ENCODE results near the gene CZIB. TPM values are rescaled to one million over a fixed set of nuclear protein-coding genes. Genes with fewer than 3 reads are reported as not detected.

Gene CZIB
- total RNA-seq, 1 experiment from 2014 or later = 43.1 TPM

- Histone ChIP-seq H3K36me3 (ENCODE audit: control insufficient read depth in 1 of 2, insufficient read depth in 2 of 2, low read length in 2 of 2) (peaks cover 33 to 64% of the 10 kb centered on the region in 2 experiments; a peak in 3 of 4 replicates), H3K4me3 (replicated peaks in 1 of 2; ENCODE audit: low read depth in 1 of 2, low read length in 2 of 2) (no peak overlapping the region), H3K27me3 (ENCODE audit: insufficient read depth, low read length) (no peaks in the 10 kb centered on the region), H3K4me1 (ENCODE audit: control insufficient read depth in 1 of 2, insufficient read depth in 2 of 2, low read length in 2 of 2) (no peaks in the 10 kb centered on the region), H3K79me2 (ENCODE audit: insufficient read depth, low read length) (no peaks in the 10 kb centered on the region), H3K9ac (ENCODE audit: low read length) (no peak overlapping the region), H3K4me2 (ENCODE audit: low read length) (no peak overlapping the region), H4K20me1 (ENCODE audit: insufficient read depth) (no peaks in the 10 kb centered on the region), H3K9me2 (ENCODE audit: insufficient read depth) (no peaks in the 10 kb centered on the region), H2AFZ (ENCODE audit: low read depth, low read length, poor library complexity, severe bottlenecking) (no peak overlapping the region), H3K9me3 (ENCODE audit: control insufficient read depth in 1 of 2, insufficient read depth in 1 of 2, low read depth in 1 of 2, low read length in 2 of 2) (no peaks in the 10 kb centered on the region), H3K27ac (ENCODE audit: low read depth, low read length) (no peak overlapping the region)
- BruUV-seq (replicated peaks) = no TSS peak
- CTCF ChIA-PET = interaction anchor here (3.1 kb wide), 1 partner anchor 127 kb away, joined by 13 read pairs; no protein-coding TSS in a partner anchor
- RAD21 ChIA-PET (ENCODE audit: low non-redundant PET in 1 of 2, low total read pairs in 2 of 2, uncharacterized antibody in 2 of 2, unreplicated experiment in 2 of 2) = interaction anchor here in 1 of 2 experiments (1.0 kb wide), 1 partner anchor 128 kb away, joined by 3 read pairs; no protein-coding TSS in a partner anchor
- POLR2A ChIA-PET = no interaction called here
- no peak for TF ChIP-seq CEBPB (IDR thresholded peaks at IDR 0.05; ENCODE audit: low read depth)
- TF ChIP-seq, protein P1, sequence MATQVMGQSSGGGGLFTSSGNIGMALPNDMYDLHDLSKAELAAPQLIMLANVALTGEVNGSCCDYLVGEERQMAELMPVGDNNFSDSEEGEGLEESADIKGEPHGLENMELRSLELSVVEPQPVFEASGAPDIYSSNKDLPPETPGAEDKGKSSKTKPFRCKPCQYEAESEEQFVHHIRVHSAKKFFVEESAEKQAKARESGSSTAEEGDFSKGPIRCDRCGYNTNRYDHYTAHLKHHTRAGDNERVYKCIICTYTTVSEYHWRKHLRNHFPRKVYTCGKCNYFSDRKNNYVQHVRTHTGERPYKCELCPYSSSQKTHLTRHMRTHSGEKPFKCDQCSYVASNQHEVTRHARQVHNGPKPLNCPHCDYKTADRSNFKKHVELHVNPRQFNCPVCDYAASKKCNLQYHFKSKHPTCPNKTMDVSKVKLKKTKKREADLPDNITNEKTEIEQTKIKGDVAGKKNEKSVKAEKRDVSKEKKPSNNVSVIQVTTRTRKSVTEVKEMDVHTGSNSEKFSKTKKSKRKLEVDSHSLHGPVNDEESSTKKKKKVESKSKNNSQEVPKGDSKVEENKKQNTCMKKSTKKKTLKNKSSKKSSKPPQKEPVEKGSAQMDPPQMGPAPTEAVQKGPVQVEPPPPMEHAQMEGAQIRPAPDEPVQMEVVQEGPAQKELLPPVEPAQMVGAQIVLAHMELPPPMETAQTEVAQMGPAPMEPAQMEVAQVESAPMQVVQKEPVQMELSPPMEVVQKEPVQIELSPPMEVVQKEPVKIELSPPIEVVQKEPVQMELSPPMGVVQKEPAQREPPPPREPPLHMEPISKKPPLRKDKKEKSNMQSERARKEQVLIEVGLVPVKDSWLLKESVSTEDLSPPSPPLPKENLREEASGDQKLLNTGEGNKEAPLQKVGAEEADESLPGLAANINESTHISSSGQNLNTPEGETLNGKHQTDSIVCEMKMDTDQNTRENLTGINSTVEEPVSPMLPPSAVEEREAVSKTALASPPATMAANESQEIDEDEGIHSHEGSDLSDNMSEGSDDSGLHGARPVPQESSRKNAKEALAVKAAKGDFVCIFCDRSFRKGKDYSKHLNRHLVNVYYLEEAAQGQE (IDR thresholded peaks at IDR 0.05; ENCODE audit: low read depth) = no peak
- TF ChIP-seq SIN3A (IDR thresholded peaks at IDR 0.05; ENCODE audit: low read depth) = no peak
- no peak for TF ChIP-seq EZH2phosphoT487 (IDR thresholded peaks at IDR 0.05; ENCODE audit: borderline replicate concordance)
- no peak for TF ChIP-seq SRF (IDR thresholded peaks at IDR 0.05; ENCODE audit: low read depth)
- no peak for TF ChIP-seq JUND (IDR thresholded peaks at IDR 0.05)
- TF ChIP-seq FOSL1 (IDR thresholded peaks at IDR 0.05; ENCODE audit: low read depth) = no peak
- TF ChIP-seq EGR1 (IDR thresholded peaks at IDR 0.05; ENCODE audit: low read depth) = no peak
- no peak for TF ChIP-seq POLR2AphosphoS5 (IDR thresholded peaks at IDR 0.05; ENCODE audit: low read depth, low read length)
- TF ChIP-seq, protein P2, sequence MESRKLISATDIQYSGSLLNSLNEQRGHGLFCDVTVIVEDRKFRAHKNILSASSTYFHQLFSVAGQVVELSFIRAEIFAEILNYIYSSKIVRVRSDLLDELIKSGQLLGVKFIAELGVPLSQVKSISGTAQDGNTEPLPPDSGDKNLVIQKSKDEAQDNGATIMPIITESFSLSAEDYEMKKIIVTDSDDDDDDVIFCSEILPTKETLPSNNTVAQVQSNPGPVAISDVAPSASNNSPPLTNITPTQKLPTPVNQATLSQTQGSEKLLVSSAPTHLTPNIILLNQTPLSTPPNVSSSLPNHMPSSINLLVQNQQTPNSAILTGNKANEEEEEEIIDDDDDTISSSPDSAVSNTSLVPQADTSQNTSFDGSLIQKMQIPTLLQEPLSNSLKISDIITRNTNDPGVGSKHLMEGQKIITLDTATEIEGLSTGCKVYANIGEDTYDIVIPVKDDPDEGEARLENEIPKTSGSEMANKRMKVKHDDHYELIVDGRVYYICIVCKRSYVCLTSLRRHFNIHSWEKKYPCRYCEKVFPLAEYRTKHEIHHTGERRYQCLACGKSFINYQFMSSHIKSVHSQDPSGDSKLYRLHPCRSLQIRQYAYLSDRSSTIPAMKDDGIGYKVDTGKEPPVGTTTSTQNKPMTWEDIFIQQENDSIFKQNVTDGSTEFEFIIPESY (IDR thresholded peaks at IDR 0.05; ENCODE audit: extremely low read depth, insufficient replicate concordance, low read length) = no peak
- TF ChIP-seq RAD21 (IDR thresholded peaks at IDR 0.05; ENCODE audit: low read depth) = no peak
- TF ChIP-seq YY1 (IDR thresholded peaks at IDR 0.05; ENCODE audit: extremely low read depth, insufficient replicate concordance, low read depth, low read length) = no peak
- TF ChIP-seq ELF1 (IDR thresholded peaks at IDR 0.05; ENCODE audit: borderline replicate concordance, low read depth) = no peak
- TF ChIP-seq MAX (IDR thresholded peaks at IDR 0.05) = no peak
- intact Hi-C loops (cut with micrococcal nuclease) = no loop called here
- DNase-seq (ENCODE audit: low read depth, low spot score) (no peak), ATAC-seq (no peak)
These were observed 45.1 kb upstream of the CZIB start for GRCh38 chr1:53265581-53265980.

All from HCT116 (cell line).